Neural cell (in vitro differentiated cells): ENCODE measurements around the gene CLCN4. TPM values are rescaled to one million over a fixed set of nuclear protein-coding genes. Genes with fewer than 3 reads are reported as not detected.

Experiments used
- H2AFZ ChIP-seq: fragments of 200-600, 300-800 bp; sonication (generic), shearing (Covaris generic); 2 replicates; pipeline ENCODE4 v1.6.0; 2014; ENCODE audit warnings: low read depth, mild to moderate bottlenecking, antibody characterized with exemption, low read length, moderate library complexity
- H3F3A ChIP-seq: fragments of 200-600 bp; shearing (Covaris generic); 2 replicates; pipeline ENCODE4 v1.6.1; 2016; ENCODE audit warnings: mild to moderate bottlenecking, moderate library complexity, mixed read lengths, antibody characterized with exemption, low read length; ENCODE audit not compliant: insufficient read depth, poor library complexity, severe bottlenecking
- H3K27ac ChIP-seq: fragments of 200-600, 300-800 bp; sonication (generic), shearing (Covaris generic); 2 replicates; pipeline ENCODE4 v1.5.1; 2014; ENCODE audit warnings: mild to moderate bottlenecking, low read length, moderate library complexity
- H3K27me3 ChIP-seq: fragments of 300-800, 200-600 bp; sonication (generic), shearing (Covaris generic); 2 replicates; pipeline ENCODE4 v1.6.0; 2014; ENCODE audit warnings: mild to moderate bottlenecking, low read depth, low read length, moderate library complexity; ENCODE audit not compliant: insufficient read depth
- H3K36me3 ChIP-seq: fragments of 300-800, 200-600 bp; sonication (generic), shearing (Covaris generic); 2 replicates; pipeline ENCODE4 v1.5.1; 2014; ENCODE audit warnings: mild to moderate bottlenecking, antibody characterized with exemption, low read length, moderate library complexity; ENCODE audit not compliant: insufficient read depth
- H3K4me2 ChIP-seq: fragments of 300-800, 200-600 bp; sonication (generic), shearing (Covaris generic); 2 replicates; pipeline ENCODE4 v1.6.0; 2014; ENCODE audit warnings: mild to moderate bottlenecking, low read length
- H3K4me3 ChIP-seq: fragments of 300-800, 200-600 bp; sonication (generic), shearing (Covaris generic); 2 replicates; pipeline ENCODE4 v1.5.1; 2014; ENCODE audit warnings: mild to moderate bottlenecking, low read length, moderate library complexity
- H3K79me2 ChIP-seq: fragments of 200-600 bp; shearing (Covaris generic); replicated peaks from 2 replicates; pipeline ENCODE4 v1.6.0; 2014; ENCODE audit warnings: mild to moderate bottlenecking, low read length, moderate library complexity; ENCODE audit not compliant: insufficient read depth
- H3K9ac ChIP-seq: fragments of 300-800, 200-600 bp; sonication (generic), shearing (Covaris generic); 2 replicates; pipeline ENCODE4 v1.6.1; 2016; ENCODE audit warnings: mild to moderate bottlenecking, low read length, mixed read lengths
- H3K9me2 ChIP-seq: fragments of 200-600 bp; shearing (Covaris generic); 2 replicates; pipeline ENCODE4 v1.6.1; 2016; ENCODE audit warnings: mild to moderate bottlenecking, low read length, mixed read lengths; ENCODE audit not compliant: insufficient read depth
- H3K9me3 ChIP-seq: fragments of 200-600, 300-800 bp; sonication (generic), shearing (Covaris generic); 2 replicates; pipeline ENCODE4 v1.6.1; 2016; ENCODE audit warnings: mild to moderate bottlenecking, mixed run types, low read length, moderate library complexity, mixed read lengths
- H4K20me1 ChIP-seq: fragments of 200-600 bp; shearing (Covaris generic); 2 replicates; pipeline ENCODE4 v1.6.1; 2016; ENCODE audit warnings: mild to moderate bottlenecking, mixed run types; ENCODE audit not compliant: insufficient read depth
- CTCF ChIP-seq: fragments of 450-650 bp; IDR thresholded peaks from 2 replicates; pipeline ENCODE4 v1.5.1; 2014; ENCODE audit warnings: antibody characterized with exemption, mild to moderate bottlenecking, moderate library complexity; ENCODE audit not compliant: poor library complexity, severe bottlenecking
- EP300 ChIP-seq: fragments of 450-650 bp; conservative IDR thresholded peaks from 2 replicates; pipeline ENCODE4 v1.6.1; 2014; ENCODE audit warnings: antibody characterized with exemption, mild to moderate bottlenecking, moderate library complexity; ENCODE audit not compliant: poor library complexity, severe bottlenecking
- EZH2 ChIP-seq: fragments of 200-600, 300-800 bp; shearing (Covaris generic), sonication (generic); IDR thresholded peaks from 2 replicates; pipeline ENCODE4 v1.6.1; 2014; ENCODE audit warnings: antibody characterized with exemption, low read length, borderline replicate concordance, mild to moderate bottlenecking; ENCODE audit not compliant: insufficient read depth, poor library complexity, severe bottlenecking
- MXI1 ChIP-seq: fragments of 450-650 bp; conservative IDR thresholded peaks from 2 replicates; pipeline ENCODE4 v1.6.1; 2014; ENCODE audit warnings: antibody characterized with exemption, mild to moderate bottlenecking; ENCODE audit not compliant: poor library complexity, severe bottlenecking
- POLR2AphosphoS5 ChIP-seq: IDR thresholded peaks from 2 replicates; pipeline ENCODE4 v1.6.1; 2012
- RAD21 ChIP-seq: fragments of 450-650 bp; conservative IDR thresholded peaks from 2 replicates; pipeline ENCODE4 v1.6.1; 2014; ENCODE audit warnings: antibody characterized with exemption, mild to moderate bottlenecking, moderate library complexity
- REST ChIP-seq: IDR thresholded peaks from 2 replicates; pipeline ENCODE4 v1.6.1; 2012; ENCODE audit warnings: borderline replicate concordance
- SMC3 ChIP-seq: fragments of 450-650 bp; conservative IDR thresholded peaks from 2 replicates; pipeline ENCODE4 v1.6.1; 2014; ENCODE audit warnings: antibody characterized with exemption, mild to moderate bottlenecking, moderate library complexity; ENCODE audit not compliant: poor library complexity
- TAF1 ChIP-seq: IDR thresholded peaks from 2 replicates; pipeline ENCODE4 v1.6.1; 2012; ENCODE audit warnings: low read depth
- polyA plus RNA-seq: library from polyadenylated mRNA; depleted of rRNA; stranded (reverse); fragments of >200 nt; gene quantifications from 2 replicates; pipeline ENCODE4 v1.2.3, GENCODE V29; 2014

Gene CLCN4
- polyA plus RNA-seq, 1 donor from 2014 or later: 21.4 TPM

- Histone ChIP-seq H3F3A (no peaks in the 10 kb centered on the region), H3K9me3 (no peaks in the 10 kb centered on the region), H3K9me2 (no peaks in the 10 kb centered on the region), H2AFZ (no peak overlapping the region), H3K4me3 (no peak overlapping the region), H3K4me2 (no peak overlapping the region), H3K27ac (no peak overlapping the region), H4K20me1 (no peaks in the 10 kb centered on the region), H3K79me2 (no peaks in the 10 kb centered on the region), H3K27me3 (no peaks in the 10 kb centered on the region), H3K9ac (no peak overlapping the region), H3K36me3 (no peaks in the 10 kb centered on the region)
- TF ChIP-seq CTCF: no peak
- TF ChIP-seq MXI1: no peak
- no peak for TF ChIP-seq EZH2
- TF ChIP-seq SMC3: no peak
- TF ChIP-seq POLR2AphosphoS5: no peak
- no peak for TF ChIP-seq EP300
- no peak for TF ChIP-seq TAF1
- no peak for TF ChIP-seq RAD21
- no peak for TF ChIP-seq REST
Measured at GRCh38 chrX:10195425-10195824, 38.6 kb downstream of the CLCN4 start.

GRCh38 chrX:10195947-10196346 is 39.2 kb downstream of the CLCN4 start:
- Histone ChIP-seq H3K9me3 (no peaks in the 10 kb centered on the region), H3F3A (no peaks in the 10 kb centered on the region), H3K79me2 (no peaks in the 10 kb centered on the region), H3K9ac (no peak overlapping the region), H3K36me3 (no peaks in the 10 kb centered on the region), H3K4me3 (no peak overlapping the region), H3K9me2 (no peaks in the 10 kb centered on the region), H3K27me3 (no peaks in the 10 kb centered on the region), H4K20me1 (no peaks in the 10 kb centered on the region), H2AFZ (no peak overlapping the region), H3K27ac (no peak overlapping the region), H3K4me2 (no peak overlapping the region)
- no peak for TF ChIP-seq EP300
- no peak for TF ChIP-seq RAD21
- no peak for TF ChIP-seq CTCF
- no peak for TF ChIP-seq REST
- TF ChIP-seq EZH2: no peak
- TF ChIP-seq MXI1: no peak
- no peak for TF ChIP-seq SMC3
- TF ChIP-seq TAF1: no peak
- no peak for TF ChIP-seq POLR2AphosphoS5
